CD4-positive, alpha-beta T cell (primary cell): ENCODE measurements around the gene GDI1. TPM values are rescaled to one million over a fixed set of nuclear protein-coding genes. Genes with fewer than 3 reads are reported as not detected.

ENCODE experiments used
- ATAC-seq: fragments of 200-7000 bp; cut with Tn5 transposase; one replicate; pipeline ENCODE4 v1.10.0; 2022; ENCODE audit warnings: mild to moderate bottlenecking; ENCODE audit not compliant: poor library complexity
- CTCF ChIA-PET: fragments of 350-600 bp; sonication (Branson Sonifier 250); formaldehyde crosslinking; loops from one replicate; lab custom pipeline; 2021; ENCODE audit warnings: antibody characterized with exemption, inconsistent platforms; lab: Charles Lee
- POLR2A ChIA-PET: fragments of 350-600 bp; sonication (Branson Sonifier 250); formaldehyde crosslinking; loops from one replicate; lab custom pipeline; 2021; ENCODE audit warnings: antibody characterized with exemption, inconsistent platforms; lab: Charles Lee
- DNase-seq, 14 experiments: peaks; one replicate each; pipeline ENCODE4 v3.0.0-alpha.2; 2013 to 2020; ENCODE audit warnings: mixed read lengths in 2 of 14
- H3K27ac ChIP-seq, 2 donors: one replicate each; pipeline versions ENCODE4 v1.5.1 to v1.7.0; 2013; ENCODE audit warnings: low read length in 2 of 2, low read depth in 1 of 2, mild to moderate bottlenecking in 1 of 2
- H3K27me3 ChIP-seq, 2 experiments: 1 replicate in 1 of 2; 2 replicates in 1 of 2; pipeline versions ENCODE4 v1.6.1 to v1.7.0; 2013; ENCODE audit warnings: low read length in 2 of 2, control low read depth in 1 of 2, mild to moderate bottlenecking in 1 of 2, moderate library complexity in 1 of 2; ENCODE audit not compliant: insufficient read depth in 2 of 2, control insufficient read depth in 1 of 2
- H3K36me3 ChIP-seq: one replicate; pipeline ENCODE4 v1.6.1; 2013; ENCODE audit warnings: low read length, control low read depth; ENCODE audit not compliant: insufficient read depth
- H3K4me1 ChIP-seq: one replicate; pipeline ENCODE4 v1.6.1; 2013; ENCODE audit warnings: low read length, control low read depth; ENCODE audit not compliant: insufficient read depth
- H3K4me3 ChIP-seq: one replicate; pipeline ENCODE4 v1.5.1; 2013; ENCODE audit warnings: mild to moderate bottlenecking, low read length, moderate library complexity
- H3K9me3 ChIP-seq, 2 experiments: 1 replicate in 1 of 2; 2 replicates in 1 of 2; pipeline versions ENCODE4 v1.6.1 to v1.7.0; 2013; ENCODE audit warnings: low read length in 2 of 2, mild to moderate bottlenecking in 2 of 2, control low read depth in 1 of 2, moderate library complexity in 1 of 2; ENCODE audit not compliant: control insufficient read depth in 1 of 2, insufficient read depth in 1 of 2
- H3K27ac Mint-ChIP-seq: one replicate; pipeline ENCODE4 v1.8.0; 2020; ENCODE audit warnings: mixed read lengths
- H3K27me3 Mint-ChIP-seq: one replicate; pipeline ENCODE4 v1.8.0; 2021; ENCODE audit warnings: mixed read lengths
- H3K36me3 Mint-ChIP-seq: one replicate; pipeline ENCODE4 v1.8.0; 2021; ENCODE audit warnings: low read depth, mixed read lengths
- H3K4me1 Mint-ChIP-seq: one replicate; pipeline ENCODE4 v1.8.0; 2021; ENCODE audit warnings: low read depth, mixed read lengths
- H3K4me3 Mint-ChIP-seq: one replicate; pipeline ENCODE4 v1.8.0; 2020; ENCODE audit warnings: mild to moderate bottlenecking, mixed read lengths
- H3K9me3 Mint-ChIP-seq: one replicate; pipeline ENCODE4 v1.8.0; 2020; ENCODE audit warnings: mixed read lengths
- CTCF ChIP-seq: fragments of 200-600 bp; IDR thresholded peaks from one replicate; pipeline ENCODE4 v1.8.0; 2022; ENCODE audit warnings: antibody characterized with exemption, mild to moderate bottlenecking
- intact Hi-C, 2 experiments: fragments of 100-400 bp; cut with DNase I in 1 of 2; cut with micrococcal nuclease in 1 of 2; formaldehyde crosslinking; loops; one replicate each; pipeline versions ENCODE4 v1.15.1 to v1.9.0; 2023 to 2025; cut with DNase I, micrococcal nuclease
- total RNA-seq, 174 experiments: library from RNA in 2 of 174; stranded (reverse) in 2 of 174; gene quantifications; one replicate each; pipeline ENCODE4 v1.2.3 and lab custom pipeline; 2021 to 2026

GDI1 gene
- total RNA-seq, 2 experiments from 2014 or later = 144 to 145 TPM

GRCh38 chrX:154429711-154430110 is 7.2 kb upstream of the GDI1 start:
- Mint-ChIP-seq H3K36me3 (peaks cover 17% of the 10 kb centered on the region), H3K4me3 (peak overlapping the region; percentile 90), H3K4me1 (peaks cover 30% of the 10 kb centered on the region), H3K27me3 (no peaks in the 10 kb centered on the region), H3K9me3 (no peaks in the 10 kb centered on the region), H3K27ac (peak overlapping the region; percentile 80)
- ChIA-PET CTCF (interaction anchor here (2.1 kb wide), 1 partner anchor 56 kb away, joined by 7 read pairs; the partner anchor contains the start of gene FLNA), POLR2A (interaction anchor here (1.2 to 1.9 kb wide), 5 partner anchors 12 to 56 kb away, joined by 3 to 12 read pairs (median 7); partner anchors contain the start of genes FAM50A, RPL10 and UBL4A)
- ATAC-seq = no peak
- Histone ChIP-seq H3K27me3 (no peaks in the 10 kb centered on the region), H3K27ac (no peak overlapping the region), H3K9me3 (no peaks in the 10 kb centered on the region), H3K36me3 (peaks cover 29% of the 10 kb centered on the region), H3K4me3 (peak overlapping the region; percentile 68), H3K4me1 (peaks cover 29% of the 10 kb centered on the region)
- no peak for DNase-seq
- TF ChIP-seq CTCF = no peak
- intact Hi-C loops = loop anchor here in 1 of 2 experiments (10.0 kb wide), 1 partner anchor 55 kb away; the partner anchor contains the start of gene UBL4A

GRCh38 chrX:154430479-154430878 is 6.5 kb upstream of the GDI1 start:
- no peaks in the 10 kb centered on the region for H3K27me3 Mint-ChIP-seq
- peak overlapping the region; percentile 27 for H3K4me3 Mint-ChIP-seq
- ATAC-seq (no peak), DNase-seq (no peak)
- Histone ChIP-seq H3K9me3 (no peaks in the 10 kb centered on the region), H3K27ac (no peak overlapping the region), H3K4me3 (no peak overlapping the region), H3K36me3 (peaks cover 32% of the 10 kb centered on the region), H3K27me3 (no peaks in the 10 kb centered on the region), H3K4me1 (peaks cover 29% of the 10 kb centered on the region)
- no peaks in the 10 kb centered on the region for H3K9me3 Mint-ChIP-seq
- peaks cover 30% of the 10 kb centered on the region for H3K4me1 Mint-ChIP-seq
- intact Hi-C loops = loop anchor here in 1 of 2 experiments (10.0 kb wide), 1 partner anchor 54 kb away; the partner anchor contains the start of gene UBL4A
- H3K36me3 Mint-ChIP-seq = peaks cover 23% of the 10 kb centered on the region
- TF ChIP-seq CTCF = no peak
- ChIA-PET POLR2A (no interaction called here), CTCF (no interaction called here)
- peak overlapping the region; percentile 80 for H3K27ac Mint-ChIP-seq

- DNase-seq (peak in 2 of 14 experiments; percentile 38 to 57), ATAC-seq (no peak)
- Mint-ChIP-seq H3K4me3 (peak overlapping the region; percentile 27), H3K36me3 (peaks cover 27% of the 10 kb centered on the region), H3K9me3 (no peaks in the 10 kb centered on the region), H3K4me1 (peaks cover 30% of the 10 kb centered on the region), H3K27ac (peak overlapping the region; percentile 80), H3K27me3 (no peaks in the 10 kb centered on the region)
- H3K4me3 ChIP-seq = no peak overlapping the region
- no peak for TF ChIP-seq CTCF
- peaks cover 31% of the 10 kb centered on the region for H3K4me1 ChIP-seq
- no peaks in the 10 kb centered on the region for H3K9me3 ChIP-seq
- H3K27ac ChIP-seq = no peak overlapping the region
- no peaks in the 10 kb centered on the region for H3K27me3 ChIP-seq
- peaks cover 33% of the 10 kb centered on the region for H3K36me3 ChIP-seq
- CTCF ChIA-PET = interaction anchor here (0.6 kb wide), 1 partner anchor 363 kb away, joined by 3 read pairs; no protein-coding TSS in a partner anchor
- intact Hi-C loops = loop anchor here in 1 of 2 experiments (10.0 kb wide), 1 partner anchor 54 kb away; the partner anchor contains the start of gene UBL4A
- POLR2A ChIA-PET = interaction anchor here (0.6 kb wide), 1 partner anchor 85 kb away, joined by 3 read pairs; the partner anchor contains the start of gene FAM3A
These were observed 6.0 kb upstream of the GDI1 start for GRCh38 chrX:154430916-154431315.
